NK-92 (cell line): ENCODE results near the gene TUBG2.

Source experiments
- DNase-seq: peaks from one replicate; lab custom pipeline; 2025; ENCODE audit not compliant: unreplicated experiment; lab: John Stamatoyannopoulos, UW

Gene TUBG2

GRCh38 chr17:42695500-42695899 is 36.4 kb downstream of the TUBG2 start:
- no peak for DNase-seq

- DNase-seq, result no peak
Observed at GRCh38 chr17:42697108-42697811, 38.2 kb downstream of the TUBG2 start.

- DNase-seq, result no peak
Observed at GRCh38 chr17:42698736-42699414, 39.8 kb downstream of the TUBG2 start.

GRCh38 chr17:42699415-42699740 is 40.3 kb downstream of the TUBG2 start:
- no peak for DNase-seq

- DNase-seq, result no peak
Observed at GRCh38 chr17:42700586-42701289, 41.7 kb downstream of the TUBG2 start.

- DNase-seq, result no peak
Observed at GRCh38 chr17:42702446-42702845, 43.4 kb downstream of the TUBG2 start.

GRCh38 chr17:42704490-42704836 is 45.4 kb downstream of the TUBG2 start:
- DNase-seq, result no peak

GRCh38 chr17:42704837-42705494 is 45.9 kb downstream of the TUBG2 start:
- no peak for DNase-seq

- no peak for DNase-seq
Observed at GRCh38 chr17:42706732-42707131, 47.6 kb downstream of the TUBG2 start.

- no peak for DNase-seq
Observed at GRCh38 chr17:42708588-42708987, 49.5 kb downstream of the TUBG2 start.

- no peak for DNase-seq
Observed at GRCh38 chr17:42709561-42709960, 50.5 kb downstream of the TUBG2 start.
